Measurements from ENCODE around the gene HOXB5.

DNA sequence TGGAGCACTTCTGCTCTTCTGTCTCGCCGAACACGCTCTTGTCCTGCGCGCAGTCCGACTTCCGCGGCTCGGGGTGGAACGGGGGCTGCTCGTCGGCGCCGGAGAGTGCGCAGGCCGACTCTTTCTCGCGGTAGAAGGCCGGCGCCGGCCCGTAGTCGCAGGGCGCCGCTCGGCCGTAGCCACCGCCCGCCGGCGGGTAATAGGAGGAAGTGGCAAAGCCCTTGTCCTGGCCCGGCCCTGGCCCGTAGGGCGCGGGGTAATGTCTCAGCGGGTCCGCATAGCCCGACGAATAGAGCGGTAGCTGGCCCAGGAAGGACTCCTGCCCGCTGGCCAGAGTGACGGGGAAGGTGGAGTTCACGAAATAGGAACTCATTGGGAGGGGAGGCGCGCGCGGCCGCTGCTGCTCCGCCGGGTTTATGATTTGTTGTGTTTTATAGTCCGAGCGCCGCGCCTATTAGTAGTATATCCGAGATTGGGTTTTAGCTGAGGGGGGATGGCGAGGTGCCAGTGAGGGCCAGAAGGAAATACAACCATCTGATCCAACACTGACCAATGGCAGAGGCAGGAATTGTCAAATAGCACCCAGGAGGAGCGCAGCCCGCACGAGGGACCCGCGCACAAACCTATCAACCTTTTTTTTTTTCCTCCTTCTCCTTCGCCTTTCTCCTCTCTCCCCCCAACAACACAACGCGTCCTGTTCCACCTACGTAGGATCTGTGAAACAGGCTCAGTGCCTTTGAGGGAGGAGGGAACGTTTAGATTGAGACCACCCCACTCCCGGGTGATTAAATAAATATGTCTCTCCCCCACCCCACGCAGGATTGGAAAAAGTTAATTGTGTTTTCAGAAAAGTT, 4.4 kb upstream of the HOXB5 start:
- no peak for TF ChIP-seq CTCF (conservative IDR thresholded peaks at IDR 0.05; ENCODE audit: low read depth, low read length)
- TF ChIP-seq EZH2phosphoT487 (IDR thresholded peaks at IDR 0.05; ENCODE audit: borderline replicate concordance, low read length) = no peak

Data from PC-3 (cell line).